GM21737 (cell line): ENCODE results near the gene PNRC2.
"Not testable (repeated sequence)": the region's sequence is repeated elsewhere in the genome, so short reads cannot be mapped to it uniquely, and the experiment has no call there.

ENCODE experiments used
- ATAC-seq: cut with Tn5 transposase; IDR thresholded peaks from one replicate; pipeline ENCODE4 v1.9.1; 2021; ENCODE audit warnings: mild to moderate bottlenecking, moderate library complexity; ENCODE audit not compliant: unreplicated experiment

PNRC2 gene

DNA sequence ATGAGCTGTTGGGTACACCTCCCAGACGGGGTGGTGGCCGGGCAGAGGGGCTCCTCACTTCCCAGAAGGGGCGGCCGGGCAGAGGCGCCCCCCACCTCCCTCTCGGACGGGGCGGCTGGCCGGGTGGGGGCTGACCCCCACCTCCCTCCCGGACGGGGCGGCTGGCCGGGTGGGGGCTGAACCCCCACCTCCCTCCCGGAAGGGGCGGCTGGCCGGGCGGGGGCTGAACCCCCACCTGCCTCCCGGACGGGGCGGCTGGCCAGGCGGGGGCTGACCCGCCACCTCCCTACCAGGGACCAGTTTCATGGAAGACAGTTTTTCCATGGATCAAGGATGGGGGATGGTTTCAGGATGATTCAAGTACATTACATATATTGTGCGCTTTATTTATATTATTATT is 27.4 kb downstream of the PNRC2 start:
- ATAC-seq, result not testable (repeated sequence)

DNA sequence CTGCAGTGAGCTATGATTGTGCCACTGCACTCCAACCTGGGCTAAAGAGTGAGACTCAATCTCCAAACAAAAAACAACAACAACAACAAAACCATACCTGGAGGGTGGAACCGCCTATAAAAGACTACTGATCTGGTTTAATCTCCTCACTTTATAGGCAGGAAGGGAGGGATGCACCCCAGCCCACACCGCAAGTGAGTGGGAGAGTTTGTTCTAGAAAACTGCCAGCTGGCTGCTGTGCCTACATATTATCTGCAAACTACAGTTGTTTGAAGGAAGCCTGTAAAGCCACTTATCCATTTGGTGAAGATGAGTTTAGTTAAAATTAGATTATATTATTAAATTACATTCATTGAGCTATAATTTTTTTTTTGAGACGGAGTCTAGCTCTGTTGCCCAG is 29.6 kb downstream of the PNRC2 start:
- no peak for ATAC-seq

DNA sequence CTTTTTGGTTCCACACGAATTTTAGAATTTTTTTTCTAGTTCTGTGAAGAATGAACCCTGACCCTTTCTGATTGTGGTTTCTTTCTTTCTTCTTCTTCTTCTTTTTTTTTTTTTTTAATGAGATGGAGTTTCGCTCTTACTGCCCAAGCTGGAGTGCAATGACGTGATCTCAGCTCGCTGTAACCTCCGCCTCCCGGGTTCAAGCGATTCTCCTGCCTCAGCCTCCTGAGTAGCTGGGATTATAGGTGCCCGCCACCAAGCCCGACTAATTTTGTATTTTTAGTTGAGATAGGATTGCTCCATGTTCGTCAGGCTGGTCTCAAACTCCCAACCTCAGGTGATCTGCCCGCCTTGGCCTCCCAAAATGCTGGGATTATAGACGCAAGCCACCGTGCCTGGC is 32.4 kb downstream of the PNRC2 start:
- ATAC-seq, result not testable (repeated sequence)

- no peak for ATAC-seq
Observed at GRCh38 chr1:23995431-23995837, 35.8 kb downstream of the PNRC2 start.

DNA sequence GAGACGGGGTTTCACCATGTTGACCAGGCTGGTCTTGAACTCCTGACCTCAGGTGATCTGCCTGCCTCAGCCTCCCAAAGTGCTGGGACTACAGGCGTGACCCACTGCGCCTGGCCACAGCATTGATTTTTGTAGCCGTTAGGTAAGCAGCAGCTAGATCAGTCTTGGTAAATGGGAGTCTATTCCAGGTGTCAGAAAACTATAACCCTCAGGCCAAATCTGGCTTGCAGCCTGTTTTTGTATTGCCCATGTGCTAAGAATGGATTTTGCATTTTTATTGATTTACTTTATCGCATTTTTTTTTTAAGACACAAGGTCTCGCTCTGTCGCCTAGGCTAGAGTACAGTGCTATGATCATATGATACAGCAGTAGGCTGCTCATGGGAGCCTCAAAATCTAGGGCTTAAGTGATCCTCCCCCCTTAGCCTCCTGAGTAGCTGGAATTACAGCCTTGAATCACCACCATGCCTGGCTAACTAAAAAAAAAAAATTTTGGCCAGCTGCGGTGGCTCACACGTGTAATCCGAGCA is 37.1 kb downstream of the PNRC2 start:
- ATAC-seq, result no peak

- no peak for ATAC-seq
Observed at GRCh38 chr1:23997812-23998211, 38.2 kb downstream of the PNRC2 start.

DNA sequence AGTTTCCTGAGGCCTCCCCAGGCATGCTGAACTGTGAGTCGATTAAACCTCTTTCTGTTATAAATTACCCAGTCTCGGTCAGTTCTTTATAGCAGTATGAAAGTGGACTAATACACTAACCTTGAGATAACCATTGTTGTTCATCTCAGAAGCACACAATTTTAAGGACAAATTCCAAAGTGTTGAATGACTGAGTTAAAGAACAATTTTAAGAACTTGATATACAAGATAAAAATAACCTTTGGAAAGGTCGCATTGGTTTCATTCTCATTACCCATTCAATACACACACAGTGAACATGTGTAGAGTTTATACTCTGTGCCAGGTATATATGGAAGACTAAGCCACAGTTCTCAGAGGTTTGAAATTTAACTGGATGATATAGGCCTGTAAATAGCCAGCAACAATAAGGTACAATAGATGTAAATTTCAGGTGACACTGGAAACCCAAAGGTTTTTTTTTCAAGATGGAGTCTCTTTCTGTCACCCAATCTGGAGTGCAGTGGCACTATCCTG is 39.6 kb downstream of the PNRC2 start:
- no peak for ATAC-seq

DNA sequence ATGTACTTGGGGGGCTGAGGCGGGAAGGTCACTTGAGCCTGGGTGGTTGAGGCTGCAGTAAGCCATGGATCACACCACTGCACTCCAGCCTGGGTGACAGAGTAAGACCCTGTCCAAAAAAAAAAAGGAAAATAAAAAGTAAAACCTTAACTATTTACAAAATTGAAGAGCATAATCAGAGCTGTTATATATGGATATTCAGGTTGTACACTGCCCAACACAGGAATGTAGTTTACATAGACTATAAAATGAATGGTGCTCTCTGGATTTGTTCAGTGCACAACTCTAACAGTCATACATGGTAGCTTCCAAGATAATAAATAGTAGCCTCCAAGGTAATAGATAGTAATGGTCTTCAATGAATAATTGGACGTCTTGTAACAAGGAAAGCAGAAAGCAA is 43.1 kb downstream of the PNRC2 start:
- ATAC-seq, result no peak

DNA sequence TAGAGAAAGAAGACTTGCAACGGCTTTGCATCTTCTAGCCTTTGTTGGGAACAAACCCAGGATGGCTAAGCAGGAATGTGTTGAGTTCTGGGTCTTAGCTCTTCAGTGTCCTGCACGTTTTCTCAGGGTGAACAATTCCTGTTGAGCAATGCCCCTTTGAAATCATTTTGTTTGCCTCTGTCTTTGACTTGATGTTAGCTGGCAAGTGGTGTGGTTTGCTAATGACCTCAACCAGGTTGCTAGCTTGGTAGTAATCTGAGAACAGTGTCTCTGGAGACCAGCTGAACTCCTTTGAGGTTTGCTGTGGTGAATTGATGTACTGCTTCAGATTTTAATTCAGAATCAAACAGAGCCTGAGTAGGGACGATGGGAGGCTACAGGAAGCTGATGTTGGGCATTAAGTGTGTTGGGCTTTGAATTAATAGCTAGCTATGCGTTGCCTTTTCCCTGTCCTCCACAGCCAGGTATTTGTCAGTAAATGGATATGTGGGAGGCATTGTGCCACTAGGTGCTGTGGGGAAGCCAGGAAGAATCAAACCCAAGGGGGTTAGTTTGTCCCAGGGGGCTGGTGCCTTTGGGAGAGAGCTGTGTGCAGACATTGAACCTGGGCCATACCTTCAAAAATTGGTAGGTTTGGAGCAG is 43.8 kb downstream of the PNRC2 start:
- ATAC-seq, result no peak

GRCh38 chr1:24004132-24004531 is 44.5 kb downstream of the PNRC2 start:
- no peak for ATAC-seq

GRCh38 chr1:24005163-24005562 is 45.5 kb downstream of the PNRC2 start:
- no peak for ATAC-seq

GRCh38 chr1:24007079-24007478 is 47.5 kb downstream of the PNRC2 start:
- ATAC-seq, result no peak

- not testable (repeated sequence) for ATAC-seq
Observed at GRCh38 chr1:24008574-24009184, 49.1 kb downstream of the PNRC2 start.

GRCh38 chr1:24009406-24009805 is 49.8 kb downstream of the PNRC2 start:
- no peak for ATAC-seq

- no peak for ATAC-seq
Observed at GRCh38 chr1:24010650-24011049, 51.0 kb downstream of the PNRC2 start.

GRCh38 chr1:24012878-24013277 is 53.2 kb downstream of the PNRC2 start:
- not testable (repeated sequence) for ATAC-seq
